NCI-H1092 treated with DMSO at 0.1 percent for 48 hours (cell line): ENCODE results near the gene INTS12.

ENCODE experiments used
- DNase-seq: peaks from one replicate; lab custom pipeline; 2025; lab: John Stamatoyannopoulos, UW

Gene INTS12

GRCh38 chr4:105683038-105683437 lies 25.5 kb downstream of the INTS12 start:
- DNase-seq, result no peak

GRCh38 chr4:105679186-105679585 lies 29.3 kb downstream of the INTS12 start:
- DNase-seq, result no peak

GRCh38 chr4:105677709-105678108 lies 30.8 kb downstream of the INTS12 start:
- no peak for DNase-seq

GRCh38 chr4:105674011-105674410 lies 34.5 kb downstream of the INTS12 start:
- DNase-seq, result no peak

GRCh38 chr4:105671301-105671700 lies 37.2 kb downstream of the INTS12 start:
- no peak for DNase-seq

- DNase-seq, result no peak
Observed at GRCh38 chr4:105670684-105671083, 37.8 kb downstream of the INTS12 start.

GRCh38 chr4:105666693-105667092 lies 41.8 kb downstream of the INTS12 start:
- peak; percentile 55 for DNase-seq

GRCh38 chr4:105662935-105663675 lies 45.4 kb downstream of the INTS12 start:
- DNase-seq, result no peak

- DNase-seq, result no peak
Observed at GRCh38 chr4:105661028-105661427, 47.5 kb downstream of the INTS12 start.

GRCh38 chr4:105659190-105659589 lies 49.3 kb downstream of the INTS12 start:
- no peak for DNase-seq

- DNase-seq, result no peak
Observed at GRCh38 chr4:105657117-105657765, 51.2 kb downstream of the INTS12 start.

- DNase-seq, result no peak
Observed at GRCh38 chr4:105652286-105652888, 56.1 kb downstream of the INTS12 start.

- DNase-seq, result no peak
Observed at GRCh38 chr4:105651884-105652283, 56.6 kb downstream of the INTS12 start.

- DNase-seq, result no peak
Observed at GRCh38 chr4:105650190-105650589, 58.3 kb downstream of the INTS12 start.

- no peak for DNase-seq
Observed at GRCh38 chr4:105645440-105645839, 63.0 kb downstream of the INTS12 start.

GRCh38 chr4:105644257-105644656 lies 64.2 kb downstream of the INTS12 start:
- DNase-seq, result no peak

GRCh38 chr4:105641845-105642244 lies 66.6 kb downstream of the INTS12 start:
- DNase-seq, result peak; percentile 8

GRCh38 chr4:105637408-105638176 lies 70.9 kb downstream of the INTS12 start:
- DNase-seq, result peak; percentile 48

- no peak for DNase-seq
Observed at GRCh38 chr4:105634402-105635080, 73.9 kb downstream of the INTS12 start.

GRCh38 chr4:105633241-105633640 lies 75.2 kb downstream of the INTS12 start:
- DNase-seq, result no peak
